GM12874 (cell line): ENCODE data around the gene SERPINB1.

Experiments used
- TF ChIP-seq, protein P1 (sequence below): IDR thresholded peaks from 2 replicates; pipeline ENCODE4 v1.5.1; 2011; ENCODE audit warnings: low read depth, mild to moderate bottlenecking, control low read depth, low read length, moderate library complexity; ENCODE audit not compliant: insufficient read depth

The SERPINB1 gene

DNA sequence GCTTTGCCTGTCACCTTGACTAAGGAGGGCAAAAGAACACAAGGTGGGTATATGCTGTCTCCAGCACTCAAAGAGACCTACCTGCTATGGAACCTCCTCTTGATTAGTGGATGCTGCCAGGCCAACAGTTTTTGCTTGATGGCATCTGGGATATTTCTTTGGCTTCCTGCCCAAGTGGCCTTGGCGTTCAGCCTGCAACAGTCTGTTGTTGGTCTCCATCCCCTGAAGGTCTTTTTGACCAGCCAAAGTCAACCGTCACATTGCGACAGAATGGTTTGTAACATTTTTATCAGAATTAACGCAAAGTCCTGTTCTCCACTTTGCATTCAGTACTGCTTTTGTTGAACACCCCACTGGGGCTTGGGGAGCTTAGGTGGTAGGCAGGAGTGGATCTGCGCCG, 37.1 kb downstream of the SERPINB1 start:
- TF ChIP-seq, protein P1, sequence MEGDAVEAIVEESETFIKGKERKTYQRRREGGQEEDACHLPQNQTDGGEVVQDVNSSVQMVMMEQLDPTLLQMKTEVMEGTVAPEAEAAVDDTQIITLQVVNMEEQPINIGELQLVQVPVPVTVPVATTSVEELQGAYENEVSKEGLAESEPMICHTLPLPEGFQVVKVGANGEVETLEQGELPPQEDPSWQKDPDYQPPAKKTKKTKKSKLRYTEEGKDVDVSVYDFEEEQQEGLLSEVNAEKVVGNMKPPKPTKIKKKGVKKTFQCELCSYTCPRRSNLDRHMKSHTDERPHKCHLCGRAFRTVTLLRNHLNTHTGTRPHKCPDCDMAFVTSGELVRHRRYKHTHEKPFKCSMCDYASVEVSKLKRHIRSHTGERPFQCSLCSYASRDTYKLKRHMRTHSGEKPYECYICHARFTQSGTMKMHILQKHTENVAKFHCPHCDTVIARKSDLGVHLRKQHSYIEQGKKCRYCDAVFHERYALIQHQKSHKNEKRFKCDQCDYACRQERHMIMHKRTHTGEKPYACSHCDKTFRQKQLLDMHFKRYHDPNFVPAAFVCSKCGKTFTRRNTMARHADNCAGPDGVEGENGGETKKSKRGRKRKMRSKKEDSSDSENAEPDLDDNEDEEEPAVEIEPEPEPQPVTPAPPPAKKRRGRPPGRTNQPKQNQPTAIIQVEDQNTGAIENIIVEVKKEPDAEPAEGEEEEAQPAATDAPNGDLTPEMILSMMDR: no peak

DNA sequence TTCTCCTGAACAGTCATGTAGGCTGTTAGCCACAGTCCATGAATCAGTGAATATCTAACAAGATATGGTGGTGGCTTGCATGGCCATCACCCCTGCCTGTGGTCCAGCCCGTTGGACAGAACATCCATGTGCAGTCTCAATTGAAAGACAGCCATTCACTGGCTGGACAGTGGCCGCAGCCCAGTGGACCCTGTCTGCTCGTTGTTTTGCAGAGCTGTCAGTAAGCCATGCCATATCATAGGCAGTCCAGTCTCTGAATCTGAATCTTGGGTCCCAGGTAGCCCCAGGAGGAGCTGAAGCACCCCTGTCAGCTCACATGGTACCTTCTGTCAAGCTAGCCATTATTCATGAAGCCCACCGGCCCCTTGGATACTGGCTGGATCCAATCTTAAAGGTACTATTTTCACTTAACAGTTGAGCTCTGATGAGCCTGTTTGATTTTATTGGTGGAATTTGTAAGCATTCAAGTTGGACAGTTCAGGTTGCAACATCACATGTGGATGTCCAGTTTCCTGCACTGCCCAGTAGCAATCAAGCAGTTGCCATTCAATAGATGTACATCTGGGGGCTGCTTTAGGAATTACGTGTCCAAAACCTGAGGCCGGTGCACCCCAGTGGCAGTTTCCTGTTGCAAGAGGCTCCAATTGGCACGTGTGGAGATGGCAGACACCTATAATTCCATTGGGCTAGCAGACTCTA, 37.8 kb downstream of the SERPINB1 start:
- TF ChIP-seq, protein P1: no peak

DNA sequence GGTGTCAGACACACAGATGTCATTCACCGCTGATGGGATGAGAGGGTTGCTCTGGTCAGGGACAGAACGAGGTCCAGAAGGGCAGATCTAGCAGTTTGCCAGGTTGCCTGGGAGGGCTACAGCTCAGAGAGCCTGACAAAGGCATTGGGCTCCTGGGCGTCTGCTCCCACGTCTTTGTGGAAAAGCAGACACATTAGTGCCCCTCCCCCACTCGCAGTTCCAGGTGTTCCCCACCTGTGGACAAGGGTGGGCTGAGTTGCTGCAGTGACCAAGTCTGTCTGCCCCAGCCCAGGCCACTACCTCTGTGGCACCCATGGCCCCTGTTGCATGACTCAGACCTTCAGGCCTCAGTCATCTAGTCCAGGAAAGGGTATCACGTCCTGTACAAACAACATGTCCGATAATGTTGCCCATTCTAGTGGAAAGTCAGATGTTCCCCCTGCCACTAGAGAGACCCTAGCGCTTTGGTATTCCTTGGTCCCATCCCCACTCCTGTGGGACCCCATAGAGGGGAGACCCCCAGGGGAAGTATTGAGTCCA, 39.1 kb downstream of the SERPINB1 start:
- TF ChIP-seq, protein P1: no peak

DNA sequence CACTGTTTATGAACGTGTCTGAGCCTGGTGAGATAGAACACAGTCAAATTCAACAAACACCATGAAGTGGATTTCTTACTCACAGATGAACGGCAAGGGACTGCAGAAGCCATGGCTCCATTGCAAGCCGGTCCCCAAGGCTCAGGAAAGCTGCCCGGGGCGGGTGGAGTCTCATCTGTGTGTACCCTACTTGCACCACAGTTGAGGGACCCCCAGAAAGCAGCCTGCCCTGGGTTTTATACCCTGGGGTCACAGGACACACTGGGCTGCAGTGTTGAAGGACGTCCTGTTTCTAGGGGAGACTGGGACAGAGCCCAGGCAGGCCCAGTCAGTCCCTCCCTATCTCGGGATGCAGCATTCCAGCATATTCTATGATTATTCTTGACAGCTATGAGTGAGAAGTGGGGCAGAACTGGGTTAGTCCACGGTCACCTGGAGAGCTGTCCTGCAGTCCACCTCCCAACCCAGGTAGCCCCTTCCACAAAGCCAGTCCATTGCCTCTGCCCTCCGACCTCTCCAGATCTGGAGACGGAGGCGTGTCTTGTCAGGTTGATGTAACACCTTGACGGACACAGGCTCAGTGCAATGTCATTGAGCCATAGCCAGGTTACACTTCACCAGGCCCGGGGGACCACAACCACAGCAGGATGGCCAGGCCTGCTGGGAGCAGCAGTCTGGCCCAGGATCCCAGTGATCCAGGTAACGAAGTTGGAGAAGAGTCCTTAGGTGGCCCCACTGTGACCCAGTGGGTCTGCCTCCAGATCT, 40.9 kb downstream of the SERPINB1 start:
- TF ChIP-seq, protein P1: no peak

- TF ChIP-seq, protein P1: no peak
Measured at GRCh38 chr6:2799936-2800527, 41.6 kb downstream of the SERPINB1 start.

GRCh38 chr6:2798586-2799134, 43.0 kb downstream of the SERPINB1 start:
- TF ChIP-seq, protein P1: no peak

DNA sequence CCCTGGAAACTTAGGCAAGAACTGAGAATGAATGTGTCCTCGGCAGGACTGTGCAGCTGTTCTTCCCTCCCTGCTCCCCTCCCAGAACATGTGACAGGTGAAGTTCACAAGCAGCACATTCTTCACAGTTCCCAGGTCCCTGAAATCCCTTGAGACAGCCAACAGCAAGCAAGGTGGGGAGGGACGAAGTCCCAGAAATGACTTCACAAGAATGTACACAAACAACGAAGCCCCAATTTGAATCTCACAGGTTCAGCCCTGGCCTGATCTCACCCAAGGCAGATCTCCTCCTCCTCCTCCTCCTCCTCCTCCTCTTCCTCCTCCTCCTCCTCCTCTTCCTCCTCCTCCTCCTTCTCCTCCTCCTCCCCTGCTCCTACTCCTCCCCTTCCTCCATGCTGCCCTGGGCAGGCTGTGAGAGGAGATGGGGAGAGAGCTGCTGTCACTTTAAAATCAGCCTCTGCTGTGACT, 44.1 kb downstream of the SERPINB1 start:
- TF ChIP-seq, protein P1: no peak
